ENCODE measurements around the gene NET1.

Gene NET1

DNA sequence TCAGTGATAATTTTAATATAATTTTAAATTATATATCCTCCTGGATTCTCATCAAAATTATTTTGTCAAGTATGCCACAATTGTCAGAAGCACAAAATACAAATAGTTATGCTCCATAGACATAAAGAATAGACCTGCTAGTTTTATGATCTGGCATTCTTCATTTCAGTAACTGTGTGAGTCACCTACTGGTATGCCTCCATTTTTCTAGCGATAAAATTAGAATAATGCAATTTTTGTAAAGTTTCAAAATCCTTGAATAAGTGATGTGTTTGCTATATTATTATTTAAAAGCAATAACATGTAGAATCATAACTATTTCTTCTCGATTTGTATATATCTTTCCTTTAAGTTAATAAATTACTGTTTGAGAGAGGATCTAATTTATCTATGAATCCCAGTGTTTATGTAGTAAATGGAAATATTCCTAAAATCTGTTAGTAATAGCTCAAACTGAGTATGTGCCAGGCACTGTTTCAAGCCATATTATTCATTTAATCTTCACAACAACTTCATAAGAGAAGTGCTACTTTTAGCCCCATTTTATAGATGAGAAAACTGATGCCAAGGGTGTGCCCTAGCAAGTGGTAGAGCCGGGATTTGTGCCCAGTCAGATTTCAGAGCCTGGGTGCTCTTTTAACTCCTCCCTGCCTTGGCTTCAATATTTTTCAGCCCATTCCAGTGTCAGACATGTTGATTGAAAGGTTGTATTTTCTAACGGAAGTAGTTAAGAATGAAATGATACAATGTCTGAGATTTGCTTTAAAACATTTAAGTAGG lies 38.4 kb downstream of the NET1 start:
- TF ChIP-seq EGR1 (IDR thresholded peaks at IDR 0.05) (no peak), TEAD4 (IDR thresholded peaks at IDR 0.05) (no peak), EP300 (IDR thresholded peaks at IDR 0.05; ENCODE audit: borderline replicate concordance) (no peak), ZBTB7A (IDR thresholded peaks at IDR 0.05; ENCODE audit: low read depth) (no peak), CEBPB (IDR thresholded peaks at IDR 0.05) (no peak), TCF12 (IDR thresholded peaks at IDR 0.05; ENCODE audit: low read depth) (no peak)
- TF ChIP-seq, protein P1, sequence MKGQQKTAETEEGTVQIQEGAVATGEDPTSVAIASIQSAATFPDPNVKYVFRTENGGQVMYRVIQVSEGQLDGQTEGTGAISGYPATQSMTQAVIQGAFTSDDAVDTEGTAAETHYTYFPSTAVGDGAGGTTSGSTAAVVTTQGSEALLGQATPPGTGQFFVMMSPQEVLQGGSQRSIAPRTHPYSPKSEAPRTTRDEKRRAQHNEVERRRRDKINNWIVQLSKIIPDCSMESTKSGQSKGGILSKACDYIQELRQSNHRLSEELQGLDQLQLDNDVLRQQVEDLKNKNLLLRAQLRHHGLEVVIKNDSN (IDR thresholded peaks at IDR 0.05): no peak
- TF ChIP-seq, protein P2, sequence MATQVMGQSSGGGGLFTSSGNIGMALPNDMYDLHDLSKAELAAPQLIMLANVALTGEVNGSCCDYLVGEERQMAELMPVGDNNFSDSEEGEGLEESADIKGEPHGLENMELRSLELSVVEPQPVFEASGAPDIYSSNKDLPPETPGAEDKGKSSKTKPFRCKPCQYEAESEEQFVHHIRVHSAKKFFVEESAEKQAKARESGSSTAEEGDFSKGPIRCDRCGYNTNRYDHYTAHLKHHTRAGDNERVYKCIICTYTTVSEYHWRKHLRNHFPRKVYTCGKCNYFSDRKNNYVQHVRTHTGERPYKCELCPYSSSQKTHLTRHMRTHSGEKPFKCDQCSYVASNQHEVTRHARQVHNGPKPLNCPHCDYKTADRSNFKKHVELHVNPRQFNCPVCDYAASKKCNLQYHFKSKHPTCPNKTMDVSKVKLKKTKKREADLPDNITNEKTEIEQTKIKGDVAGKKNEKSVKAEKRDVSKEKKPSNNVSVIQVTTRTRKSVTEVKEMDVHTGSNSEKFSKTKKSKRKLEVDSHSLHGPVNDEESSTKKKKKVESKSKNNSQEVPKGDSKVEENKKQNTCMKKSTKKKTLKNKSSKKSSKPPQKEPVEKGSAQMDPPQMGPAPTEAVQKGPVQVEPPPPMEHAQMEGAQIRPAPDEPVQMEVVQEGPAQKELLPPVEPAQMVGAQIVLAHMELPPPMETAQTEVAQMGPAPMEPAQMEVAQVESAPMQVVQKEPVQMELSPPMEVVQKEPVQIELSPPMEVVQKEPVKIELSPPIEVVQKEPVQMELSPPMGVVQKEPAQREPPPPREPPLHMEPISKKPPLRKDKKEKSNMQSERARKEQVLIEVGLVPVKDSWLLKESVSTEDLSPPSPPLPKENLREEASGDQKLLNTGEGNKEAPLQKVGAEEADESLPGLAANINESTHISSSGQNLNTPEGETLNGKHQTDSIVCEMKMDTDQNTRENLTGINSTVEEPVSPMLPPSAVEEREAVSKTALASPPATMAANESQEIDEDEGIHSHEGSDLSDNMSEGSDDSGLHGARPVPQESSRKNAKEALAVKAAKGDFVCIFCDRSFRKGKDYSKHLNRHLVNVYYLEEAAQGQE (IDR thresholded peaks at IDR 0.05; ENCODE audit: low read depth): no peak

DNA sequence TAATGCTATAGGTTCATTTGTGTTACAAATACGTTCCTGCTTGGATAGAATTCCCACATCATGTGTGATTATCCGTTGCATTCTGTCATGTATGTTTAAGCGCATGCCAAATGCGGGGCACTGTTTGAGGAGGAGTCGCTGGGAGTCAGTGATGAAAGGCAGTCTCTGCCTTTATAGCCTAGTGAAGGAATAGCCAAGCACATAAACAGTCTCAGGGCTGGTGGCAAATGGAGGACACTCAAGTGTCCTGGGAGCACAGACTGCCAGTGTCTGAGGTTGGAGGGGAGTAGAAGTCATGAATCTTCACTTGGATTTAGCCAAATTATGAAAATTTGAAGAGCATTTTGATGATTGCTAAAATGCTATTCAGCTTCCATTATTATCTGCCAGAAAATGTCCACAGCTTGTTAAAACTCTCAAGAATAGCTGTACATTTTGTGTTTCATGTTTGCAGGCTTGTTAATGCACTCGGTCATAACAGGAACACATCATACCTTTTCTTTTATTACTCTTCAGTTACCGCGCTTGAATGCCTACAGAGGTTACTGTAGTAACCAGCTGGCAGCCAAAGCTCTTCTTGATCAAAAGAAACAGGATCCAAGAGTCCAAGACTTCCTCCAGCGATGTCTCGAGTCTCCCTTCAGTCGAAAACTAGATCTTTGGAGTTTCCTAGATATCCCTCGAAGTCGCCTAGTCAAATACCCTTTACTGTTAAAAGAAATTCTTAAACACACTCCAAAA lies 41.6 kb downstream of the NET1 start:
- no peak for TF ChIP-seq FOXM1 (IDR thresholded peaks at IDR 0.05; ENCODE audit: borderline replicate concordance, low read depth)
- no peak for TF ChIP-seq EGR1 (IDR thresholded peaks at IDR 0.05)
- no peak for TF ChIP-seq RAD21 (IDR thresholded peaks at IDR 0.05; ENCODE audit: low read depth)
- TF ChIP-seq, protein P1 (IDR thresholded peaks at IDR 0.05): no peak
- no peak for TF ChIP-seq ZBTB7A (IDR thresholded peaks at IDR 0.05; ENCODE audit: low read depth)
- TF ChIP-seq CREB1 (IDR thresholded peaks at IDR 0.05; ENCODE audit: low read depth): no peak
- TF ChIP-seq YY1 (IDR thresholded peaks at IDR 0.05; ENCODE audit: low read depth): no peak
- TF ChIP-seq, protein P3, sequence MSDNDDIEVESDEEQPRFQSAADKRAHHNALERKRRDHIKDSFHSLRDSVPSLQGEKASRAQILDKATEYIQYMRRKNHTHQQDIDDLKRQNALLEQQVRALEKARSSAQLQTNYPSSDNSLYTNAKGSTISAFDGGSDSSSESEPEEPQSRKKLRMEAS (IDR thresholded peaks at IDR 0.05): no peak
- TF ChIP-seq TAF1 (IDR thresholded peaks at IDR 0.05; ENCODE audit: low read depth): no peak
- no peak for TF ChIP-seq EP300 (IDR thresholded peaks at IDR 0.05; ENCODE audit: borderline replicate concordance)
- TF ChIP-seq CEBPB (IDR thresholded peaks at IDR 0.05): no peak
- no peak for TF ChIP-seq TEAD4 (IDR thresholded peaks at IDR 0.05)
- no peak for TF ChIP-seq NFIC (IDR thresholded peaks at IDR 0.05)
- no peak for TF ChIP-seq TCF12 (IDR thresholded peaks at IDR 0.05; ENCODE audit: low read depth)
- TF ChIP-seq, protein P2 (IDR thresholded peaks at IDR 0.05; ENCODE audit: low read depth): no peak

GRCh38 chr10:5456563-5456962 lies 44.2 kb downstream of the NET1 start:
- TF ChIP-seq, protein P1 (IDR thresholded peaks at IDR 0.05): no peak
- TF ChIP-seq CEBPB (IDR thresholded peaks at IDR 0.05) (no peak), EP300 (IDR thresholded peaks at IDR 0.05; ENCODE audit: borderline replicate concordance) (no peak), EGR1 (IDR thresholded peaks at IDR 0.05) (no peak), FOXM1 (IDR thresholded peaks at IDR 0.05; ENCODE audit: borderline replicate concordance, low read depth) (no peak), CREB1 (IDR thresholded peaks at IDR 0.05; ENCODE audit: low read depth) (no peak), YY1 (IDR thresholded peaks at IDR 0.05; ENCODE audit: low read depth) (no peak), ZBTB7A (IDR thresholded peaks at IDR 0.05; ENCODE audit: low read depth) (no peak), TEAD4 (IDR thresholded peaks at IDR 0.05) (no peak), TAF1 (IDR thresholded peaks at IDR 0.05; ENCODE audit: low read depth) (no peak), NFIC (IDR thresholded peaks at IDR 0.05) (no peak)
- TF ChIP-seq, protein P3 (IDR thresholded peaks at IDR 0.05): no peak
- TF ChIP-seq, protein P2 (IDR thresholded peaks at IDR 0.05; ENCODE audit: low read depth): no peak
